ENCODE results near the gene ZNF778.

The ZNF778 gene

GRCh38 chr16:89285381-89285780 lies 67.9 kb downstream of the ZNF778 start:
- no peak overlapping the region for H3K4me3 ChIP-seq (ENCODE audit: control insufficient read depth, low read depth, low read length)
- TF ChIP-seq CTCF (IDR thresholded peaks at IDR 0.05; ENCODE audit: control insufficient read depth, insufficient read depth, low read depth, low read length, missing control alignments): no peak
- DNase-seq (ENCODE audit: low read depth): no peak

DNA sequence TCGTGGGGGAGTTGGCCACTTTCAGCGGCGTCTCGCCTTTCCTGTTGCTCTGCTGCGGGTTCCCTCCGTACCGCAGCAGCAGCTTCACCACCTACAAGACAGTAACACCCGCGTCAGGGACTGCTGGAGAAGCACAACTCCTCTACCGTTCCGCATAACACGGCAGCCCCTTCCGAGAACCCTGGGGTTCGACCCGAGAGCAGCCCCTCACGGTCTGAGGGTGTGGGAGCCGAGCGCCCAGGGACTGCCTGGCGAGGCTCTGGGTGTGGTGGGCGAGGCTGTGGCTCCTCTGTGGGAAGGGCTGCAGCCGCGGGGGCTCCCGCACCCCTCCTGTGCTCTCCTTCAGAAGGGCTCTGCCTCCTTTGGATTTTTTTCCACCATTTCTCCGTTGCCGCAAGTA lies 68.6 kb downstream of the ZNF778 start:
- TF ChIP-seq CTCF (IDR thresholded peaks at IDR 0.05; ENCODE audit: control insufficient read depth, insufficient read depth, low read depth, low read length, missing control alignments): no peak
- H3K4me3 ChIP-seq (ENCODE audit: control insufficient read depth, low read depth, low read length): no peak overlapping the region
- DNase-seq (ENCODE audit: low read depth): no peak

Measured in AG09309 (cell line).